ENCODE results near the gene VPS26C.

VPS26C gene

GRCh38 chr21:37263827-37264600 lies 3.1 kb downstream of the VPS26C start:
- DNase-seq = no peak

- DNase-seq = no peak
Observed at GRCh38 chr21:37259426-37259825, 7.7 kb downstream of the VPS26C start.

GRCh38 chr21:37257967-37258877 lies 8.9 kb downstream of the VPS26C start:
- DNase-seq = peak; percentile 12

- DNase-seq = no peak
Observed at GRCh38 chr21:37257511-37257966, 9.6 kb downstream of the VPS26C start.

- DNase-seq = no peak
Observed at GRCh38 chr21:37253991-37254390, 13.1 kb downstream of the VPS26C start.

- DNase-seq = no peak
Observed at GRCh38 chr21:37251294-37251634, 15.9 kb downstream of the VPS26C start.

- DNase-seq = no peak
Observed at GRCh38 chr21:37249112-37249904, 17.8 kb downstream of the VPS26C start.

GRCh38 chr21:37248298-37248697 lies 18.8 kb downstream of the VPS26C start:
- DNase-seq = no peak

GRCh38 chr21:37245151-37245550 lies 22.0 kb downstream of the VPS26C start:
- no peak for DNase-seq

GRCh38 chr21:37244501-37245095 lies 22.5 kb downstream of the VPS26C start:
- no peak for DNase-seq

GRCh38 chr21:37243961-37244360 lies 23.2 kb downstream of the VPS26C start:
- DNase-seq = no peak

GRCh38 chr21:37241426-37241825 lies 25.7 kb downstream of the VPS26C start:
- no peak for DNase-seq

- no peak for DNase-seq
Observed at GRCh38 chr21:37240978-37241377, 26.2 kb downstream of the VPS26C start.

- DNase-seq = no peak
Observed at GRCh38 chr21:37237764-37238163, 29.4 kb downstream of the VPS26C start.

GRCh38 chr21:37237346-37237745 lies 29.8 kb downstream of the VPS26C start:
- no peak for DNase-seq

GRCh38 chr21:37233551-37234146 lies 33.5 kb downstream of the VPS26C start:
- no peak for DNase-seq

GRCh38 chr21:37232274-37233018 lies 34.7 kb downstream of the VPS26C start:
- no peak for DNase-seq

GRCh38 chr21:37231671-37232070 lies 35.5 kb downstream of the VPS26C start:
- DNase-seq = no peak

GRCh38 chr21:37231249-37231645 lies 35.9 kb downstream of the VPS26C start:
- DNase-seq = no peak

GRCh38 chr21:37230632-37231248 lies 36.4 kb downstream of the VPS26C start:
- DNase-seq = no peak

- no peak for DNase-seq
Observed at GRCh38 chr21:37228003-37228400, 39.1 kb downstream of the VPS26C start.
